CD4-positive, alpha-beta T cell treated with Interleukin-17A for 4 hours (primary cell): Measurements from ENCODE around the gene ACLY.
"Not testable (repeated sequence)": the region's sequence is repeated elsewhere in the genome, so short reads cannot be mapped to it uniquely, and the experiment has no call there.

Source experiments
- DNase-seq: peaks from one replicate; pipeline ENCODE4 v3.0.0-alpha.2; 2020; ENCODE audit warnings: mixed read lengths

Gene ACLY

DNA sequence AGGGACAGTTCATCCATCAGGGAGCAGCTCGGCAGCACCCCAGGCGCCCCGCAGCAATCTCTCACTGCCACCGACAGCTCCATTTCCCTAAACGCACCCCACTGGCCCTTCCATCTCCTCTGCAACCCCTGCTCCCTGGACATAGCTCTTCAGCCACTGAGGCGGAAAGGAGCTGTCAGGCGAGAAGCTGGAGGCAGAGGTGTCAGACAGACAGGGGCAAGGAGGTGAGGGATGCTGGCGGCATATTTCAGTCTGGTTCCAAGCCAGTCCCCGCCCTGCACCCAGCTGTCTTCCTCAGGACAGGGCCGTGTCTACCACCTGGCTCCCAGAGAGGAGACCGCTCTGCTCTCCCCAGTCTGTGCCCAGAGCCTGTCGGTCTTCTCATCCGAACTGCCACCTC is 9.7 kb downstream of the ACLY start:
- no peak for DNase-seq

DNA sequence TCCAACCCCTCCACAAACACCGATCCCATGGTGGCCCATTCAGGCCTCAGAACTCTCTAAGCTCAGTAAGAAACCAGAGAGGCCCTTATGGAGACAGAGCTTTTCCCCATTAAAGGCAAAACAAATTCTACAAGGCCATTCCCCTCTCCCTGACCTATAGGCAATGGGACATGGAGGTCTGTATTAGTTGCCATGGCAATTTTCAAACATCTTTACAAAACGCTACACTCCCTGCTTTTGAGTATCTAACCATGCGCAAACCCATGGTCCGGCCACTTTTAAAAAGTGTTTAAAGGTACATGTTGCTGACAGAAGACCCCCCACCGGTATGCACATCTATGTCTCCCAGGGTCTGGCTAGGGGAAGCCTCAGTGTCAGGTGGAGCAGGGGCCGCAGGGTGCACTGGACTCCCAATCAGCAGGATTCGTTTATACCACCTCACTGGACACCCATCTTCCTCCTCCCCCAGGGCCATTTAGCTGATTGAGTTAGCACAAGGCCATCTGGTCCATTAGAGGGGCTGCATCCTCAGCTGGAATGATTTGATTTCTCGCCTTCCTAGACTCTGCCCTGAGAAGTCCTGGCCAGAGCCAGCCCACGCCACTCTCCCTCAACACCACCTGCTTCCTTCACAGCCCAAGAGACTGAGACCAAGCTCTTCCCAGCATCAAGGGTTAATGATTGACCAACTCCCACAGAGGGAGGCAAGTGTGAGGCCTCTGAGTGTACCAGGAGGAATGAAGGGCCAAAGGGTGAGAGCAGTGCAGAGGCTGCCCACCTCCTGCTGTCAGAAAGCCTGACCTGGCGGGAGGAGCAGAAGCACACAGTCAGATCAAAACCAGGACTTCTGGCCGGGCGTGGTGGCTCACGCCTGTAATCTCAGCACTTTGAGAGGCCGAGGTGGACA is 10.9 kb downstream of the ACLY start:
- DNase-seq: no peak

DNA sequence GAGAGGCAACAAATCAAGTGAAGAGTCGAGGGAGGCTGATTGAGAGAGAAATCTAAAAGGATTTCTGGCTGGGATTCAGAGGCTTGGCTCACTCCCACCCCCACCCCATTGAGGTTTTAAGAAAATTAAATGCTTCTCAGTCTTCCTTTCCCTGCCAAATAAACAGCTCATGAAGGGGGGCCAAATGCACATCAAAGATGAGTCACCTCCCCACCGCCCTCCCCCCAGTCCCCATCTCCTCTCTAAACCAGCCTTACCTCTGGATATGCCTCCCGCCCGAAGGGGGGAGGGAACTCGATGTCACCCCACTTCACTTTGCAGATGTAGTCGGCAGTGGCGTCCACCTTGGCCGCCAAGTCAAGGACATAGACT is 11.6 kb downstream of the ACLY start:
- DNase-seq: no peak

DNA sequence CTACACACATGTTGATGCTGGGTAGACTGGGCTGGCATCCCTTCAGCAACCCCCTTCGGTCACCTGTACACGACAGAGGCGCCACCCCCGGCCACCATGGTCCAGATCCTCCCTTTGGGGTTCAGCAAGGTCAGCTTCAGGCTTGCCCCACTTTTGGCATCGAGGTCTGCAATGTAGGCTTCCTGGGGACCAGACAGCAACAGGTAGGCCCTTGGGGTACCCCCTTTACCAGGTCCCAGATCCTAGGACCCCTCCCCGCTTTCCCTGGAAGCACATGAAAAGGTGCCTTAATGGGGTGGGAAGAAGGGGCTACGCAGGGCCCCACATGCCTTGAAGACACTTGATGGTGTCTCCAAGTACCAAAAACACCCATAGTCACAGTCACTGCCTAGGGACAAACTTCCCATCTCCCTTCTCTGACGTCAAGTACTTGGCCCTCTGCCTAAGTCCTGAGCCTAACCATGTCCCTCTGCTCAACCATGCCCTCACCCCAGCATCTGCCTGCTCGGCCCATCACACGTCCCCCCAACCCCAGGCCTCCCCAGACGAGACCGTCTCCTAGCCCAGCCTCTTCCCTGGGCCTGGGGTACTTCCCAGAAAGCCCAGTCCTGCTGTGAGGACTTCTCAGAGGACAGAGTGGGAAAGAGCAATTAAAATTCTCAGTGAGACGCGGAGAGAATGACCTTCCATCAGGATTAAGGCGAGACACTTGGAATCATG is 12.1 kb downstream of the ACLY start:
- DNase-seq: no peak

DNA sequence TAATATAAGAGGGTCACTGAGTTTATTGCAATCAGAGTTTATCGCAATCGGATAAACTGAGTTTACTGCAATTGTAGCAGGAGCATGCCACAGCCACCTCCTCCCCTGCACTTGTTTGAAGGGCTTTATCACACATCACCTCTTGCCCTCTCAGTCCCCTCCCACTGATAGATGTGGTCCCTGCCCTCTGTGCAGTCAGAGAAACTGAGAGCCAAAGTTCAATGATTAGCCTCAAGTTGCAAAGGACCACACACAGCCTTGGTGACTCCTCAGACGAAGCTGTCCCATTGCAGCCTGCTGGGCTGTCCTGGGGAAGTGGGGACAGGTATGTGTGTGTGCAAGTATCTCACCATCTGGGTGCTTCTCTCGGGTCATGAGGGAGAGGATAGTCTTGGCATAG is 13.6 kb downstream of the ACLY start:
- no peak for DNase-seq

DNA sequence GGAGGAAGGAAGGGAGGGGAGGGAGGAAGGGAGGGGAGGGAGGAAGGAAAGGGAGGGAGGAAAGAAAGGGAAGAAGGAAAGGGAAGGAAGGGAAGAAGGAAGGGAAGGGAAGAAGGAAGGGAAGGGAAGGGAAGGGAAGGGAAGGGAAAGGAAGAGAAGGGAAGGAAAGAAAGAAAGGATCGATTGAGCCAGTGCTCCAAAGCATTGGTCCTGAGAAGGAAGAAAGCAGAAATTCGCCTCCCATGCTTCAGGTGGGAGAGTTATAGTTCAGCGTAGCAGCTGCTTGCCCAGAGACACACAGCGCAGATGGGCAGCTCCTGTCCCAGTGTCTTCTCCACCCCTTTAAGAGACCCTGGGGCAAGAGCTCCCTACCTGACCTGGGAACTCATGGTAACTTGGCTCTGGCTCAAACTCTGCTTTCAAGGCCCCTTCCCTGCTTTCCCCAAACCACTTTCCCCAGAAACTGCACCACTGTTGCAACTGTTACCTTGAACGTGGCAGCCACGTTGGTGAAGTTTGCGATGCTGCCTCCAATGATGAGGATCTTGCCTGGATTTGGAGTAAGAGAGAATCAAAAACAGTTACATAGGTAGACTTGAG is 14.4 kb downstream of the ACLY start:
- DNase-seq: no peak

DNA sequence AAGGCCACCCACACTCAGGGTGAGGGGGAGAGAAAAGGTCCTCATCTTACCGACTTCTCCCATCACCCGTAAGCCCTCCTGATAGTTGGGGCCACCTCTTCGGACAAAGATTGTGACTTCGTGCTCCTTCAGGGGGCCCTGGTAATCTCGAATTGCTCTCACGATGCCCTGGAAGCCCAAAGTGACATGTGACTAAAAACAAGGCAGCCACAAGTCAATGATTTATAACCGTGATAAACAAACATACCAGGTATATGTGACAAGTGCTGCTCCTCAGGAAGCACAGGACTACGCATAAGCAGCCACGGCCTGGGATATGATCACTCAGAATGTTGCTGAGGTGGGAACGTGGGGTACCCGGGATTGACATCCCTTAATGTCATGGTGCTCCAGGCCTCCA is 17.1 kb downstream of the ACLY start:
- DNase-seq: no peak

DNA sequence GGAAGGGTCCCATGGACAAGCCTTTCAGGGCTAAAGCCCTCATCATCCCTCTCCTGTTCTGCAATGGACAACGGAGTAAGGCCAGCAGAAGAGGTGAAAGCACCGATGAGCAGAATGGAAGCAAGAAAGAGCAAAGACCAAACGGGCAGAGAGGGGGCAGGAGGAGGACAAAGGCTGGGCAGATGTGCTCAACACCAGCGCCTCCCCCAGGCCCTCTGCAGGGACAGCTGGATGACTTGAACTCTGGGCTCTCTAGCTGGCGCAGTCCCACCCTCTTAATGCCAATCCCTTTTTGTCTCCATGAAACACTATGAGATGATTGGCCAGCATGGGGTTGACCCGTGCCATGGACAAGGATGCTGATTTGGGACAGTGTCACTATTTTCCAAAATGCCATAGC is 22.0 kb downstream of the ACLY start:
- DNase-seq: no peak

DNA sequence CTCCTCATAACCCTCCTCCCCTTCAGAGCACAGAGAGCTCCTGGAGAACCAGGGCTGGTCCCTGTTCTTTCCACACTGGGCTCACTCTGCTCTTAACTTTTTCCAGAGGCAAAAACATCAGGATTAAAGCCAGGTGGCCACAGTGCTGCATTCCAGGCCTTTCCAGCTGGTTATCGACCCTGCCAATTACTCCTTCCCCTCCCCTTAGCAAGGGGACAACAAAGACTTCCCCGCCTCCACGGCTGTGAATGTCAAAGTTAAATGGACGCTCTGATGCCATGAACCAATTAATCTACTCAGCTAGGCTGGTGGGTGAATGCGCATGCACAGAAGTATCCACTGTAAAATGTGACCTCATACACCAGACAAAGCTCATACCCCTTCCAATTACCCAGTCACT is 23.1 kb downstream of the ACLY start:
- no peak for DNase-seq

DNA sequence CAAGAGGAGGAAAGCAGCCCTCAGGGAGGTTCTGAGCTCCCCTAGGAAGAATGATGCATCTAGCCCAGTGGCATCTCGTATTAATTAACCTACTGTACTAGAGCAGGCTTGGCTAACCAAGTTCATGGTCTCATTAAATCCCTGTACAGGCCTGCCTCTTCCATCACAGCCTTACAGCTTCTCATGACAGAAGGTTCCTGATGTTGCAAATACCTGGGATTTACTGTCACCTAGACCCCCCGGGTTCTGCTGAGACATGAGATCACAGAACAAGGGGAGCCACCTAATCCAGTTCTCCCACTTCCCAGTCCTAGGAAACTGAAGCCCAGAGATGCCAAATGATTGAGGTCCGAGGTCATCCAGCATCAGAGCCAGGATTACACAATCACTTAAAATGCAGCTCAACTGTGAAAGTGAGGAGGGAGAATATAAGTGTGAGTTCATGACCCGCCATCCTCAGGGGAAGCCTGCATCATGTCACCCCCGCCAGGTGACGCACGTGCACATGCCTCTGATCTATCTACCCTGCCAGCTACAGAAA is 23.9 kb downstream of the ACLY start:
- DNase-seq: no peak

DNA sequence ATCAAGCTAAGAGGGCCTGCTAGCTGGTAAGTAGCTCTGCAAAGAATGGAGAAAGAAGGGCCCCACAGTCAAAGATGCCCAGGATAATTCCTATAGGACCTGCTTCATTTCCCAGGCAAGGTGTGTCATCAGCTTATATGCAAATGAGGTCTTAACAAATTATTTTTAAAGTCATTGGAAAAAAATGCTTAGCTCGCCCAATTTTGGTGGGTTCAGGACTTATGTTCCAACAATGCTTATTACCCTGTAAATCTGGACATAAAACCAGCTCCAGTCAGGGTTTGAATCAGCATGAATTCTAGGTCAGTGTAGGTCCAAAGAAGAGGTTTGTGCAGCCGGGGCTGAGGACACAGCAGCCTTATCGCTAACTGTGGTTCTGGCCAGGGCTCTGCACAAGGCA is 25.4 kb downstream of the ACLY start:
- DNase-seq: no peak

DNA sequence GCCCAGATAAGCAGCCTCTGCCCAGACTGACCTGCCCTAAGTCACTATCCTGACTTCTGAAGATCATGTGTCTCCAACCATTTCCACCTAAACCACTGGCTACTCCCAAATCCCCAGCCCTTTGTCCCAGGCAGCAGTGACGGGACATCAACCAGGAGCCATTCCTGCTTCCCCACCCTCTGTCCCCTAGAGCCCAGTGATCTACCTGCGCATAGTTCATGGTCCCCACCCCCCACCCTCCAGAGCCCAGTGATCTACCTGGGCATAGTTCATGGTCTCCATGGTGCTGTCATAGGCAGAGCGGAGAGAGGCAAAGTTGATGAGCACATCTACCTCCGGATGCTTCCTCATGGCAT is 26.8 kb downstream of the ACLY start:
- no peak for DNase-seq

DNA sequence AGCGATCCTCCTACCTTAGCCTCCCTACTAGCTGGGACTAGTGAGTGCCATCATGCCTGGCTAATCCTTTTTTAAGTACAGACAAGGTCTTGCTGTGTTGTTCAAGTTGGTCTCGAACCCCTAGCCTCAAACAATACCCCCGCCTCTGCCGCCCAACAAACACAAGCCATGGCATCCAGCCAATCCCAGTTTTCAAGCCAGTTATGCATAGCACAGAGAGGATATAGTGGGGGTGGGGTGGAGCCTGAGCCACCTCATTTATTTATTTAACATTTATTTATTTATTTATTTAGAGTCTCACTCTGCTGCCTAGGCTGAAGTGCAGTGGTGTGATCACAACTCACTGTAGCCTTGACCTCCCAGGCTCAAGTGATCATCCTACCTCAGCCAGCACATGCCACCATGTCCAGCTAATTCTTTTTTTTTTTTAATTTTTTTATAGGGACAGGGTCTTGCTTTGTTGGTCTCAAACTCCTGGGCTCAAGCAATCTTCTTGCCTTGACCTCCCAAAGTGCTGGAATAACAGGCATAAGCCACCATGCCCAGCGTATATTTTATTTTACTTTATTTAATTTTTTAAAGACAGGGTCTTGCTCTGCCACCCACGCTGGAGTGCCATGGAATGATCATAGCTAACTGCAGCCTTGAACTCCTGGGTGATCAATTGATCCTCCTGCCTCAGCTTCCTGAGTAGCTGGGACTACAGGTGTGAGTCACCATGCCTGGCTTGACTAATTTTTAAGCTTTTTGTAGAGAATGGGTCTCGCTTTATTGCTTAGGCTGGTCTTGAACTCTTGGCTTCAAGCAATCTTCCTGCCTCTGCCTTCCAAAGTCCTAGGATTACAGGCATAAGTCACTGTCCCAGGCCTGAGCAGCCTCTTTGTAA is 27.4 kb downstream of the ACLY start:
- no peak for DNase-seq

DNA sequence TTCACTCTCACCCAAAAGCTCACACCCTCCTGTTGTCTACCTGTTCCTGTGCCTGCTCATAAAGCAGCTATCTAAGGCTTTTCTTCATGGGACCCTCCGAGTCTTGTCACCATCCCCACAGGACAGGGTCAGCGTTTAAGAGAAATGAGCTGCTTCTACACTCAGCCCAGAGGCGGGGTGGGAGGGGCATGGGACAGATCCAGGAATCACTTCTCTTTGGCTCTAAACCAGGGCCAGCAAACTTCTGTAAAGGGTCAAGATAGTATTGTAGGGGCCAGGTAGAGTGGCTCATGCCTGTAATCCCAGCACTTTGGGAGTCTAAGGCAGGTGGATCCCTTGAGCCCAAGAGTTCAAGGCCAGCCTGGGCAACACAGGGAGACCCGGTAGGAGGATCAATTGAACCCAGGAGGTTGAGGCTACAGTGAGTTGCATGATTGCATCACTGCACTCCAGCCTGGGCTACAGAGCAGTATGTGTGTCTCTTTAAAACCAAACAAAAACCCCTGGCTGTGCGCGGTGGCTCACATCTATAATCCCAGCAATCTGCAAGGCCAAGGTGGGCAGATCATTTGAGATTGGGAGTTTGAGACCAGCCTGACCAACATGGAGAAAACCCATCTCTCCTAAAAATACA is 30.3 kb downstream of the ACLY start:
- DNase-seq: no peak

DNA sequence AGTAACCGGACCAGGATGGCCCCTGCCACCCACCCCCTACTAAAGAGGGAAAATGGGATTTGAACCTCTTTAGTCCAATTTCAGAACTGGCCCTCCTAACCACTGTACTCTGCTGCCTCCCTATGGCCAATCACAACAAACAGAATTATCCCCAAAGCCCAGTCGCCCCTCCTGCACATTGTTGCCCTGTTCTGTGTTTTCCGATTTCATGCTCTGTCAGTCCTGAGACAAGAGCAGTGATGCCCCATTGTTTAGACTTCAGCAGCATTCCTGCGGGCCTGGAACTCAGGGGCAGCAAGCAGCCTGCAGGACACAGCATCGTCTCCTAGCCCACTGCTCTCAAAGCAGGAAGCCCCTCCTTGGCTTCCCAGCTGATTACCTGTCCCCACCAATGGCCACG is 33.0 kb downstream of the ACLY start:
- DNase-seq: peak; percentile 23

DNA sequence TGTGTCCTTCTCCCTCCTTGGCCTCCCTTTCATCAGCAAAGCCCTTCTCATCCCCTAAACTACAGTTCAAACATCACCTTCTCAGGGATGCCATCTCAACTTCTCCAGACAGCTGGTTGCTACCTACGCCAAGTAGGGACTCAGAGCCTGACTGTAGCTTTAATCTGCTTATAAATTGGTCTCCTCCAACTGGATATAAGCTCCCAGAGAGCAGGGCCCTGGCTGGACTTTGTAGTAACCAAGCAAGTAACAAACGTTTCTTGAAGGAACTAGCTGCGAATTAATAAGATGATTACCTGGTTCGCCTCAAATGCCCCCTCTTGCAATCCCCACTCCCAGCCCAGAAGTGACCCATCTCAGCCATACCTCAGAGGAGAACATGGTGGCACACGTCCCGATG is 36.0 kb downstream of the ACLY start:
- DNase-seq: no peak

DNA sequence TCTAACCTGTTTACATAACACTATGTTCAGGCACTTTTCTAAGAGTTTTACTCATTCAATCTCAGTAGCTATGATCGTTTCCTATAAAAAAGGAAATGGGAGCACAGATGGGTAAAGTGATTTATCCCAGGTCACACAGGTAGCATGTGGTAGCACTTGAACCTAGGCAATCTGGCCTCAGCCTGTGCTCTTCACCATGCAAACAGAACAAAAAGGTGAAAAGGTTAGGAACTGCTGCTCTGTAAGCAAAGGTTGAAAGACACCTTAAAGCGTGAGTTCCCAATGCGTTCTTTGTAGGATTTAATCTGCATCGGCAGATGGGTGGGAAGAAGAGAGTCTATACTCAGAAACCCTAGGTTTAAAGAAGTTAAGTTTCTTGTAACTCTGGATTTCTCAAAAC is 38.6 kb downstream of the ACLY start:
- DNase-seq: no peak

DNA sequence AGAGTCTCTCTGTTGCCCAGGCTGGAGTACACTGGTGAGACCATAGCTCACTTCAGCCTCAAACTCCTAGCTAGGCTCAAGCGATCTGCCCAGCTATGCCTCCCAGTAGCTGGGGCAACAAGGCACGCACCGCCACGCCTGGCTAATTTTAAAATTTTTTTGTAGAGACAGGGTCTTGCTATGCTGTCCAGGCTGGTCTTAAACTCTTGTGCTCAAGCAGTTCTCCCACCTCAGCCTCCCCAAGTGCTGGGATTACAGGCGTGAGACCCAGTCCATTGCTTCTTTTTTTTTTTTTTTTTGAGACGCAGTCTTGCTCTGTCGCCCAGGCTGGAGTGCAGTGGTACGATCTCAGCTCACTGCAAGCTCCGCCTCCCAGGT is 44.5 kb downstream of the ACLY start:
- DNase-seq: not testable (repeated sequence)

DNA sequence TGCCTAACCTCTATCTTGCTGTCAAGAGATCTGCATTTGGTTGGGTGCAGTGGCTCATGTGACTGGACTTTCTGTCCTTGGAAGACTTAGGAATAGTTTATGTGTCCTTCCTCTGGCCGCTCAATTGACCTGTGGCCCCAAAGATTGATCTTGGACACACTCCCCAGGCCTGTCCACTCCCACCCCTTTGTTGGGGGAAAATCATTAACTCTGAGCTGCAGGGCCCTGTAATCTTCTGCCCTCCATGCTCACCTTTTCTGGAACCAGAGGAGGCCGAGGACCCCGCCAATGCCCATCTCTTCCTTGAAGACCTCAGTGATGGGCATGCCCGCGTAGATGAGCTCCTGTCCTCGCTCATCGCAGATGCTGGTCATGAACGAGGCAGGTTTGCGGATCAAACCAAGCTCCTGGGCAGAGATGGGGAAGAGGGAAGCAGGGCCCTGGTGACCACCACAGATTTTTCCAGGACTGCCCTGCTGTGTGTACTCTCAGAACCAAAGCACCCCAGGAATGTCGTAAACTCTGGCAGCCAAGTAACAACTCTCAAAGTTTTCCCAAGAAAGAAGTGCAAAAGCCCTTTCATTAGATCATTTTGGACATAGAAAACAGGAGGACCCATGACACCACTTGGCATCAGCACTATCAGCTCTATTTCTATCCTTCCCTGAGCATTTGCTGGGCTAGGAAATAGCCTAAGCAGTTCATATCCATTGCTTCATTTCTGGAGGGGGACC is 45.0 kb downstream of the ACLY start:
- DNase-seq: no peak

DNA sequence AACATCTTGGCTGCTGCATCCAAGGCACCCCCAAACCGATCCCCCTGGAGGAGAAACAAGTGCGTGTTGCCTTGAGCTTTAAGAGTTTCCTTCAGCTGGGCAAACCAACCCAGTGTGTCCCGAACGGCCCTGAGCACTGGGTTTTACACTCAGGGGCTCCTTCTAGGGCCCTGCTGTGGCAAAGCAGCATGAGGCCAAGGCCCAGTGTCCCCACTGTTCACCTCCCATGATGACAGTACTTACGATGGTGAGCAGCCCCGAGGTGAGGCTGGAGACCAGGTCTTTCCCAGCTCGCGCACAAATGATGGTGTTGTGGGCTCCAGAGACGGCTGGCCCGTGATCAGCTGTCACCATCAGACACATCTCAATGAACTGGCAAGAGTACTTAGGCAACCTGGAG is 47.0 kb downstream of the ACLY start:
- DNase-seq: no peak

DNA sequence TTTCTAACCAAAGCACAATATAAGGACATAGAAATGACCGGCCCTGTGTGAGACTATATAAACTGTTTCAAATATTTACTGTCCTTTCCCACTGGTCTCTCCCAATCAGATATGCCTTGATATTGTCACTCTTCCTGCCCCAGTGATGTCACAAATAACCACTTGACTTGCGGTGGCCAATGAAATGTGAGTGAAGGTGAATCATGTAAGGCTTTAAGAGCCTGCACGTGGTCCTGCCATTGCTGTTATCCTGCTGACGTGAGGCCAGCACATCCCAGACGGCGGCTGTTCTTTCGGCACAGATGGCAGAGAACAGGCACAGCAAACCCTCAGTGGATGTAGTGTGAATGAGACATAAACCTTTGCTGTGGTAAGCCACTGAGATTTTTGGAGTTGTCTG is 48.1 kb downstream of the ACLY start:
- no peak for DNase-seq

DNA sequence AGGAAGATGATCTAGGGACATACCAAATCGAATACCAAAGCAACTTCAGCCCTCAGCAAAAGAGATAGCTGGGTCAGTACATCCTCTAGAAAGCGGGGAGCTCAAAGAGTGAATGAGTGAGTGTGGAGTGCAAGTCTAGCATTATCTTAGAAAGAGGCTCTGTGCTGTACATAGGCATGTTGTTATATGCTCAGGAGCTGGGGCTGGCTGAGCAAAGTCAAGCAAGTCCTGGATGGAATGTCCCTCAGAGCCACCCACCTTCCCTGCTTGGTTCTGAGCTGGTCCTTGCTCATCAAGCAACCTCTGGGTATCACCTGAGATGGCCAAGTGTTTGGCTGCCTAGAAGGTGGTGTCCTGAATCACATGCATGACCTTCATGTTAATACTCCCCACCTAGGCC is 48.7 kb downstream of the ACLY start:
- DNase-seq: no peak
